NCI-H526 treated with DMSO at 0.1 percent for 48 hours (cell line): Measurements from ENCODE around the gene KRT15.

ENCODE experiments used
- DNase-seq: peaks from one replicate; lab custom pipeline; 2025; lab: John Stamatoyannopoulos, UW

The KRT15 gene

DNA sequence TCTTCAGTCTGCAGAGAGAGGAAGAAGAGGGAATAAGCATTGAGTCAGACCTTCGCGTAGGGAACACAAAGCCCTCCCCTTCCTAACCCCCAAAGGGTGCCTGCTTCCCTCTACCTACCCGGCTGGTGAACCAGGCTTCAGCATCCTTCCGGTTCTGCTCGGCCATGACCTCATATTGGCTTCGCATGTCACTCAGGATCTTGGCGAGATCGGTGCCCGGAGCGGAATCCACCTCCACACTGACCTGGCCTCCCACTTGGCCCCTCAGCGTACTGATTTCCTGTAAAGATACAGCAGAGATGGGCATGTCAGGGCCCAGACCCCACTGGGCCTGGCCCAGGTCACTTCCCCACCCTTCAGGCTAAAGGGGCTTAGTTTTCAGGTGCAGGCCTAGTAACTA, 5.6 kb upstream of the KRT15 start:
- DNase-seq: no peak

DNA sequence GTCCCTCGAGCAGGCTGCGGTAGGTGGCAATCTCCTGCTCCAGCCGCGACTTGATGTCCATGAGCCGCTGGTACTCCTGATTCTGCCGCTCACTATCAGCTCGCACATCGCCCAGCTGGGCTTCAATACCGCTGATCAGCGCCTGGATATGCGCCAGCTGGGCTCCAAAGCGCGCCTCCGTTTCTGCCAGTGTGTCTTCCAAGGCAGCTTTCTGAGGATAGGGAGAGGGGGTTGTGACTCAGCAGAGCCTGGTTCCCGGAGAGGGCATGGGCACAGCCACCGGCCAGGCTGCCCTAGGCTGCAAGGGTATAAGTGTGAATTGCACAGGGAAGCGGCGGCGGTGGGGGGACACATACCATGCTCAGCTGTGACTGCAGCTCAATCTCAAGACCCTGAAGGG, 5.1 kb upstream of the KRT15 start:
- DNase-seq: no peak

DNA sequence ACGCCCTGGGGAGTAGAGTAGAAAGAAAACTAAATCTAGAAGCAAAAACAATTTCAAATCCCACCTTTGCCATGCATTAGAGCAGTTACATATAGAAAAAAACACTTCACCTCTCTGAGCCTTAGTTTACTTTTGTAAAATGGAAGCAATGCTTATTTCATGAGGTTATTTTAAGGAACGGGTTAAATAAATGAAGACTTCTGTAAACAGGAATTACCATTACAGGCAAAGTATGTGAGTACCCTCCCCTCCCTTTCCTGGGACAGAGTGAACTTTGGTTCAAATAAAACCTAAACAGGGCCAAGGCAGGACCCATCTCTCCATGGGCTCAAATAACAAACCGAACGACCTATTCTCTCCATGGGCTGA, 4.5 kb upstream of the KRT15 start:
- no peak for DNase-seq

DNA sequence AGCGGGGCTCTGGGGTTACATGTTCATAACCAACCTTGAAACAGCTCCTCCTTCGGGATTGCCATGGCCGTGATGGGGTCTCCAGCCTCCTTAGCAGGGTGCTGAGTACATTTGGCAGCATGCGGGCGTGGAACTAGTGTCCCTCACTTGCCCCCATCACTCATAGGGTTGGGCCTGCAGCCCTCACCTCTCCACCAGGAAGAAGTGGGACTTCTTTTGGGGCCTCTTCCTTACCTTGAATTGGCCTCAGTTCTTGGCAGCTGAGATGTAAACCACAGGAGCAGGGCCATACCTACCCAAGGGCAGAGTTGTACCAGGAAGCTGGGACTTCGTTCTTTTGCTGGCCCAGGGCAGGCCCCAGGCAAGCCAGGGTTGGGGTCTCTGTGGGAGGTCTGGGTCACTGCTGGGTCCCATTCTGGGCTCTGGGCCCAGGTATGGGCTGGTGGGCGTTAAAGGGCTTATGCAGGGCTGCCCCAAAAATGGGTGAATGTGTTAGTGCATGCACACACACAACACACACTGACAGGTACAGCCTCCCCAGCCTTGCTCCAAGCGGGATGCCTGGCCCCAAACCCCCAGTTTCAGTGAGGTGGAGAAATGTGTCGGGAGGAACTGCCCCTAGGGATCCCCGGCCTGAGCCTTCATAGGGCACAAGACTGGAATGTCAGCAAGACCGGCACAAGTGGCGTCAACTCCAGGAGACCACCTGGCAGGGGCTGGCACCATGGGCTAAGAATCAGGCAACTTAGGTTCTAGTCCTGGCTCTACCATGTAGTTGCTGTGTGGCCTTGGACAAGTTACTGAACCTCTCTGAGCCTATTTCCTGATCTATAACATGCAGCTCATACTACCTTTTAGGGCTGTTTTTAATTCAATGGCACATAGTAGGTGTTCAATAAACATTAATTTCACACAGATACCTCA, 3.9 kb upstream of the KRT15 start:
- DNase-seq: no peak

DNA sequence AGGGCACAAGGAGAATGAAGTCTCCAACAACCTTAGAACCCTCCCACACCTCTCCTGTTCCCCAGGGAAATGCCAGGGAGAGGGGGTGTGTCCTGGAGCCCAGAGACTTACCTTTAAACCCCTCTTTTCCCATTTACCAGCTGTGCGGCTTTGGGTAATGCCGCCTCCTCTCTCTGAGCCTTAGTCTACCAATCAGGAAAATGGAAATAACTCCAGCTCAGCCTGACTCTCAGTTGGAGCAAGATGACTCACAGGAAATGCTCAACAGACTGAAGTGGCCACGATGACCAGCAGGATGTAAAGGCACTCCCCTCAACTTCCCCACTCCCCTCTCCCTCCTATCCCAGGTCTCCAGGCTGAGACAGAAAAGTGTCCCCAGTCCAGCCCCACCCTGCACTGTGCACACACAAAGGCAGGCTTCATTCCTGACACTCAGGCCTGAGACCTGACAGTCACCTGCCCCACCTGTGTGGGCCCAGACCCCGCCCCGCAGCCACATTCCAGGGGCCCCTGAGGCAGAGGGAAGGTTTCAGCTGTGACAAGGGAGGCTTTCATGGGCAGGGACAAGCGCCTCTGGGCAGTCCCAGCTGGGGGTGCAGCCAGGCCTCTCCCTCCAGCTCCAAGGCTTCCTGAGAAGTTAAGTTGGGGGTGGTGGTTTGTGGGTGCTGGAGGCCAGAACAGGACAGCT, 3.0 kb upstream of the KRT15 start:
- no peak for DNase-seq

DNA sequence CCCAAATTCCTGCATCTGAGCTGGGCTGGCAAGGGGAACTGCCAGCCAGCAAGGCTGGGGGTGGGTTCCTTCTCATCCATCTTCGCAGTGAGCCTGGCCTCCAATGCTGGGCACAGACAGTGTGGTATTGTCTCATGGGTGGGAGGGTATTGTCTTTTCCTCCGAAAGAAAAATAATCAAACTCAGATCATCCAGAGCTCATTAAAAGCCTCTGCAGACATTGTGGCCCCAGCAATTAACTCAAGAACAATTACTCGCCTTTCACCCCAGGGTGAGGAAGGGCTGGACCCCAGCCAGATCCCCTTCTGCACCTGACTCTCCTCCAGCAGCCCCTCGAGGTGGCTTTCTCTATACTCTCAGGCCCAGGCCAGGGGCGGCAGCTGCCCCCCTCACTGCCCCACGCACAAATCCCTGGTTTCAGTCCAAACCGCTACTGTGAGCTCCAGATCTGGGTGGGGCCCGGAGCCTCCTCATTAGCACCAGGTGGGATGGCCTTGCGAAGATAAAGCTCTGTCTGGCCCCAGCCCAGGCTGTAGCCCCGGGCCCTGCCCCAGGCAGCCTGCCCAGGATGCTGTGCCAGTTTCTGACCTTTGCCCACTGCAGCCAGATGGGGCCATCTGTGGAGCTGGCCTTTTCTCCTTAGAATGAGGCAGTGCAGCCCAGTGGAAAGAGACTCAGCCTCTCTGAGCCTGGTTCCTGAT, 2.3 kb upstream of the KRT15 start:
- DNase-seq: no peak

DNA sequence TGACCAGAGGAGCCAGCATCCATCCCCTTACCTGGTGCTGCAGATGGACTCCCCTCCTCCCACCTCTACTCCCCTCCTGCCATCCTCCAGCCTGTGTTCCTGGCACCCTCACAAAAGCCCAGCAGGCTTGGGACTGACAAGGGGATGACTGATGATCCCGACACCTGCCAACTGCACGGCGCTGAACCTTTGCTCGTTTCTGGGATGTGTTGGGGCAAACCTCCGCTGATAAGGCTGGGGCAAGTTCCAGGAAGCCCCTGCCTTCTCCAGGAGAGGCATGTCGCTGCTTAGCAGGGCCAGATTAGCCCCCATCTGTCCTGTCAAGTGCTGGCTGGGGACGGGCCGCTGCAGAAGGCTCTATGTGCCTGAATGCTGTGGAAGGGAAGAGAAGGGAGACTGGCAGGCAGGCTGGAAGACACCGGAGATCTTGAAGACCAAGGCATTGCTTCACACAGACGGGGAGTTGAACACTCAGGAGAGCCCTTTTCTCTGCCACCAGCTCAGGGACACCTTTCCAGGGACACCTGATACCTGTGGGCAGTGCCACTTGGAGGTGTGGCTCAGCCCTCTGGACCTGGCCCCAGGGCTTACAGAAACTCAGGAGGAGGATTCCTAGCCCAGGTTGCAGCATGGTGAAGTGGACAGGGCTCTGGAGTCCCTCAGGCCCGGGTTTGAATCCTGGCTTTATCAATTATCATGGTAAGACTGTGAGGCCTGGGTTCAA, 973 bp upstream of the KRT15 start:
- DNase-seq: no peak

DNA sequence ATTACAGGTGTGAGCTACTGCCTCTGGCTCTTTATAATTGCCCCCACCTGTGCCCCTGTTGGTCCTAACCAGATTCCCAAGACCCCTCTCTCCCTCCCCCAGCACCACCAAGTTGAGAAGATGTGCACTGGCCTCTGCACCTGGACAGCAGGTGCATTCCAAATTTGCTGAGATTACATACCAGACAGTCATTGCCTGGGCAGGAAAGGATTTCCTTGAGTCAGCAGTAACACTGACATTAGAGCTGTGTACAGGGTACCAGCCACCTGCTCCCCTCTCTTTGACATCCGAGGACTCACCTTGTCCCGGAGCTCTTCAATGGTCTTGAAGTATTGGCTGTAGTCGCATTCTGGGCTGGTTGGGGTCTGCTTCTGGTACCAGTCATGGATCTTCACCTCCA, 659 bp downstream of the KRT15 start:
- no peak for DNase-seq

DNA sequence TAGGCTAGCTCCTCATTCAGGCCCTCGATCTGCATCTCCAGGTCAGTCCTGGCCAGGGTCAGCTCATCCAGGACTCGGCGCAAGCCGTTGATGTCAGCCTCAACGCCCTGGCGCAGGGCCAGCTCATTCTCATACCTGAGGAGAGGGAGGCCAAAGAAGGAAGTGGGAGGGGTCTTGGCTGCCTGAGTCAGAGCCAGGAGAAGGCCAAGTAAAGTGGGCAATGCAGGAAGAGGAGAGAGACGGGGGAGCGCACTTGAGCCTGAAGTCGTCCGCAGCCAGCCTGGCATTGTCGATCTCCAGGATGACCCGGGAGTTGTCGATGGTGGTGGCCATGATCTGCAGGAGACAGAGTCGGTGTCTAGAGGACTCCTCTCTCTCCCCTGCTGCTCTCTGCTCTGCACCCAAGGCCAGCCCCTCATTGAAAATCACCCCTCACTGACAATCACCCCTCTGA, 1.8 kb downstream of the KRT15 start:
- DNase-seq: no peak

DNA sequence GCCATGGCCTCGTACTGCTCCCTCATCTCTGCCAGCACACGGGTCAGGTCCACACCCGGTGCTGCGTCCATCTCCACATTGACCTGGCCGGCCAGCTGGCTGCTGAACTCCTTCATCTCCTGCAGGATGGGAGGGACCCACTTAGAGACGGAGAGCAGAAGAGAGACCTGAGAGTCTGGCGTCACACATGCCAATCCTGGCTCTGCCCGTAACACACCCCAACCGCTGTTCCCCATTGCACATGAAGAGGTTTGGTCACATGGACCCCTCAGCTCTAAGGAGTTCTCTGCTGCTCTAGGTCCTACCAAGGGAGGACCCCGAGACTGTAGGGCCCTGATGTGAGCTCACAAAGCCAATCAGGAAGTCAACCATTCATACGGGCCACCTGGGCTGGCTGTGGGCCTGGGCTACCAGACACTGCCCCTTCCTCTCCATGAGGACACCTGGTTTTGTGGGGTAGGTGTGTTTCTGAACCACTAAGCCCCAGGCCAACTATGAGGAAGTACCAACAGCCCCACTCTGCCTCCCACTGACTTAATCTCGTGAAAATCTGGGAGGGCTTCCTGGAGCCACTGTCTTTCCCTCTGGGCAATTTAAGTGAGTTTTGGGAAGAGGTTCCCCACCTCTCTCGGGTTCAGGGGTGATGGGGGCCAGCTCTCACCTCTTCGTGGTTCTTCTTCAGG, 2.4 kb downstream of the KRT15 start:
- DNase-seq: no peak

DNA sequence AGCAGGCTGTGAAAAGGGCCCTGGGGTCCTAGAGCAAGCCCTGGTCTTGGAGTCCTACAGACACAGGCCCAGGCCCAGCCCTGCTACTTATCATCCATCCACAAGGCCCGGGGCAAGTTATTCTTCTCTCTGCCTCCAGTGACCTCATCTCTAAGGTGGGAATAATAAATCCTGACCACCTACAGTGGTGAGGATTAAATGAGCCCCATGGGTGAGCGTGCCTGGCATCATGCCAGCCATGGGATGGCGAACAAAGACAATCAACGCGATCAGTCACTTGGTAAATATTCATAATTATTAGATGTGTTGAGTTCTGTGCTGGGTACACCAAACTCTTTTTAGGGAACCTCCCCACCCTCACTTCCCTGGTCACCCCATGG, 5.5 kb downstream of the KRT15 start:
- no peak for DNase-seq

DNA sequence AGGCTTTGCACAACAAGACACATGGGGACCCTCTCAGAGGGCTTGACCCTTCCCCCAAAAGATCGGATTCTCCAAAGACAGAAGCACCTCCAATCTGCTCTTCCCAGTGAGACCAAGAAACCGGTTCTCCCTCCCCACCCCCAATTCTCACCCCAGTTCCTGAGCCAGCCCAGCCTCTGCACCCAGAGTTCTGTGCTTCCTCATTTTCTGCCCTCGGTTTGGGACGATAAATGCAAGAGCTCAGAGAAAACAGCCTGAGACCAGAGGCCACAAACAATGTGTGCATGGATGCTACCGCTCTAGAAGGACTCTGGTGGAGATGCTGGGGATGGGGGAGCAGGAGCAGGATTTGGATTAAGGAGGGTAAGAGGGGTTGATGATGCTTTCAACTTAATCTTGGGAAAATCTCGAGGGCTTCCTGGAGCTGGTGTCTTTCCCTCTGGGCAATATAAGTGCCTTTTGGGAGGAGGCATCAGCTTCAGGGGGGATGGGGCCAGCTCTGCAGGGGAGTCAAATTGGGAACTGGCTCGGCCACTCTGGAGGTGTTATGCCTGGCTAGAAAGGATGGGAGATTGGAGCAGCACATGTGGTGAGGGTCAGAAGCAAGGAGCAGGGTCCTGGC, 6.0 kb downstream of the KRT15 start:
- DNase-seq: no peak

DNA sequence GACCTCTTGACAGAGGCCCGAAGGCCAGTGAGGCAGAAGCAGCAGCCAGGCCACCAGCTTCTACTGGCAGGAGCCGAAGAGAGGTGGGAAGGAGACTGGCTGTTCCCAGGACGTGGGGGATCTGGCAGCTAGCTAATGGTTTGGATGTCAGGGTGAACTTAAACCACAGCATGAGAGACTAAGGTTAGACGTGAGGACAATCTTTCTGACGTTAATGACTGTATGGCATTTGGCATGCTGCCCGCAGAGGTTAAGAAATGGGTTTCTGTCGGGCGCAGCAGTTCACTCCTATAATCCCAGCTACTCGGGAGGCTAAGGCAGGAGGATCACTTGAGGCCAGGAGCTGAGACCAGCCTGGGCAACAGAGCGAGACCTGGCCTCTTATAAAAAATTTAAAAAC, 7.0 kb downstream of the KRT15 start:
- no peak for DNase-seq

DNA sequence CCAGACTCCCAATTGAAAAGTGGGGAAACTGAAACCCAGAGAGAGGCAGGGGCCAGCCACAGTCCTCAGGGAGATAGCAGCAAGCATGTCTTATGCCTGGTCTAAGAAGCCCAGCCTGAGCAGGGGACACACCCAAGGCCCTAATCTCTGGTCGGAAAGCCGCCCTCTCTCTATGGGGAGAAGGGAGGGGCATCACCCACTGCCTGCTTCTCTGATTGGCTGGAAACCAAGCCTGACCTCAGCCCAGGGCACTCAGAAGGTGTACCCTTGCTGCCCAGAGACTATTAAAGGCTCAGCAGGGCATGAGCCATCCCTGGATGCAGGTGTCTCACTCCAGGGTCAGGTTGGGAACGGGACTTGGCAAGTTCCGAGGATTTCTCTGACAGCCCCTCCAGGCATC, 7.6 kb downstream of the KRT15 start:
- no peak for DNase-seq

DNA sequence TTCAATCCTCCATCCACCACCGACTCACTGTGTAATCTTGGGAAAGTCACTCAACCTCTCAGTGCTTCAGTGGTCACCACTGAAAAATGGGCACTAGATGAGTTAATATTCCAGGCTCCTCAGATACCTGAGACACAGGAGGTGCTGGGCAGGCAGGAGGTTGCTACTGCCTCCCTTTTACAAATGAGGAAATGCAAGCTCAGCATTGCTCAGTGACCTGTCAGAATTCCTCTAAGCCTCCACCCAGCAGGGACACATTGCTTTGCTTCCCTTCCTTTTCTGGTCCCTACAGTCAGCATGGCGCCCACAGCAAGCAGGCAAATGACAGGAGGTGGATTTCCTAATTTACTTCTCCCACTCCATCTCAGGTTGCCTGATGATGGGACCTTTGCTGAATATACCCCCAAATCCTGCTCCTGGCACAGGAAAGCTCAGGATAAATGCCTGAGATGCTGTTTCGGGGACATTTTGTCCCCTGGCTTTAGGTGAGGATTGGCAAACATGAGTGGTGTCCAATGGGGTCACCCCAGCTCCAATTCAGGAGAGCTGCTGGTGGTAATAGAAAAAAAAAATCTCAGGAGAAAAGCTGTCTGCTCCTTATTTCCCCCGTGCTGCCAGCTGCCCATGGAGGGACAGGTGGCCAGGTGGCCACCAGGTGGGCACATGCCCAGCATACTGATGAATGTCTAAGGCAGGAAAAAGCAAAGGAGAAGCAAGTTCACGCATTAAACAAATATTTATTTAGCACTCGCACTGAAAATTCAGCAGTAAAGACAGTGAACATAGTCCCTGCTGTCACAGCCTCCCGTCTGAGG, 8.2 kb downstream of the KRT15 start:
- DNase-seq: no peak

DNA sequence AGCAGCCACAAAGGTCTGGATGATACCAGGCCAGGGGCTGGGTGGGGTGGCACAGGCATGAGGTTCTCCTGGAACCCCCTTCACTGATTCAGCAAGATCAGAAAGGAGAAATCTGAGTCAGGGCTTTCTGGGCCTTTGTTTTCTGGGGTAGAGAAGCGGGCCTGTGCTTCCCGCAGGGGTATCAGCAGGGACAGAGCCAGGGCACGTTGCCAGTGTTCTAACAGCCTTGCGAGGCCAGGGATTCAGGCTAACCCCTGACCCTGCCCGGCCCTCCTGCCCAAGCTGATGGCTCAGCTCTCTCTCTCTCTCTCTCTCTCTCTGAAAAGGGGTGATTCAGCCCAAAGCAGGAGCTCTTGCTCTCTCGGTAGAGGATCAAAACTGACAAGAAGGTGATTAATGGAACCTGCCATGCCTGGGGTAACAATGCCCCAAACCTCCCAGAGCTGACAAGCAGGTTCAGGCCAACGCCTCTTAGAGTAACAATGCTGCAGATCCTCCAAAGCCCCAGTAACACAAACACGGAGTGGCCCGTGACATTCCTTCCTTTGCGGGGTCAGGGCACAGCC, 11.3 kb downstream of the KRT15 start:
- DNase-seq: no peak

DNA sequence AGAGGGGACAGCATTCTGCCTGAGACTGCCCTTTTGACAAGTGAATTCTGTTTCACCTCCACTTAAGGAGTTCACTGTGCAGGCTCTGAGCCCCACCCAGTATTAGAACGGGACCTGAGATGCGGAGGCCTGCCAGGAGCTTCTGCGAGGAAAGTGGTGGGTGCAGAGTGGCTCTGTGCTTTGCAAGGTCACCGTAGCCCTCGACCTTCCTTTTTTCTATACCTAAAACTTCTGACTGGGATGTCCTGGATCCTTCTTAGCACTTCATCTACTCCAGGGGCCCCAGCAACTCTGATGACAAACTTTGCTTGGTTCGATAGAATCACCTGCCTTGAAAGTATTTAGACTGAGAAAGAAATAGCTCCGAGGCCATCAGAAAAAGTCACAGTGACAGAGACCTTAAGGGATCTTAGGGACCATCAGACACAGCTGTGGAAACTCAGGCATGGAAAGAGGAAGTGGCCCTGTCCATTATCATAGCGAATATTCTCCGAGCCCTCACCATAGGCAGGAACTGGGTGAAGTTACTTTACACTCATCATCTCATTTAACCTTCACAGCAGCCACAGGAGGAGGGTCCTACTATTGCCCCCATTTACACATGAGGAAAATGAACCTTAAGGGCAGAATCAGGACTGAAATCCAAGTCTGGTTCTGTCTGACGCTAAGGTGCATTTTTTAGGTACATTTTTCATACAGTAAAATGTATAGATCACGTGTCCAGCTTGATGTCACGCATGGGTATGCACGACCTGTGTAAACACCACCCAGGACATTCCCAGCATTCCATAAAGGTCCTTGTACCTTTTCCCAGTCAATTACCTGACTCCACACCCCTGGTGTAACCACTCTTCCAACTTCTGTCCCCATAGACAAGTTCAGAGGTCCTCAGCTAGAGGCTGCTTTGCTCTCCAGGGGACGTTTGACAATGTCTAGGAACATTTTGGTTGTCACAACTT, 12.6 kb downstream of the KRT15 start:
- no peak for DNase-seq

DNA sequence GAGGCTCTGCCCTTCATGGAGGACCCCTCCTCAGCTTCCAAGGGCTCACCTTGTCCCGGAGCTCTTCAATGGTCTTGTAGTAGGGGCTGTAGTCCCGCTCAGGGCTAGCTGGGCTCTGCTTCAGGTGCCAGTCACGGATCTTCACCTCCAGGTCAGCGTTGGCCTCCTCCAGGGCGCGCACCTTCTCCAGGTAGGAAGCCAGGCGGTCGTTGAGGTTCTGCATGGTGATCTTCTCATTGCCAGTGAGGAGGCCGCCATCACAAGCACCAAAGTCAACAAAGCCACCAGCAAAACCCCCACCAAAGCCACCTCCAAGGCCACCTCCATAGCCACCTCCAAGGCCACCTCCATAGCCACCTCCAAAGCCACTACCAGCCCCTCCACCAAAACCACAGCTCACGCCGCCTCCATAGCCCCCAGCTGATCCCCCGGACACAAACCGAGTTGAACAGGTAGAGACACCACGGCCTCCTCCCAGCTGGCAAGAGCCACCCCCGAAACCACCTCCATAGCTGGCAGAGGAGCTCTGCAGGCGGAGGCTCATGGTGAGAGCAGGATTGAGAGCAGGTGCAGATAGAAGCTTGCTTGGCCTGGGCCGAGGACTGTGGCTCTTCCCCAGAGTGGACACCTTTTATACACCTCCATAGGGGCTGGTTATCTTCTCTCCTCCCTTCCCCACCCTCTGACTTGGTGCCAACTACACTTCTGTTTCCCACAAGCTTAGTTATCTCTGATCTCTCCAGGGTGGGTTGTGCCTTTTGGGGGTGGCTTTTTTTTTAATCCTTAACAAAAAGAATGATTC, 13.5 kb downstream of the KRT15 start, which contains the start of gene KRT13:
TSS of gene KRT13 (minus strand) at position 606 of the 802 bp plus-strand sequence. CDS start at position 544, 62 bp downstream.
- no peak for DNase-seq
